Mesodermal cell (in vitro differentiated cells): Measurements from ENCODE around the gene TAF15.

Experiments used
- H3K27ac ChIP-seq: 2 replicates; pipeline ENCODE4 v1.7.0; 2013; ENCODE audit warnings: mild to moderate bottlenecking, low read depth, low read length, moderate library complexity; ENCODE audit not compliant: severe bottlenecking
- H3K36me3 ChIP-seq: 2 replicates; pipeline ENCODE4 v1.7.1; 2013; ENCODE audit warnings: mild to moderate bottlenecking, low read length, moderate library complexity; ENCODE audit not compliant: control insufficient read depth, insufficient read depth
- H3K4me1 ChIP-seq: one replicate; pipeline ENCODE4 v1.7.1; 2013; ENCODE audit warnings: mild to moderate bottlenecking, low read length; ENCODE audit not compliant: insufficient read depth, control insufficient read depth, poor library complexity, severe bottlenecking
- H3K4me3 ChIP-seq: 2 replicates; pipeline ENCODE4 v1.7.0; 2013; ENCODE audit warnings: low read length, control low read depth, mild to moderate bottlenecking; ENCODE audit not compliant: insufficient read depth, poor library complexity, severe bottlenecking; ENCODE audit errors: extremely low read depth
- H3K9me3 ChIP-seq: 2 replicates; pipeline ENCODE4 v1.7.1; 2013; ENCODE audit warnings: mild to moderate bottlenecking, low read length, moderate library complexity; ENCODE audit not compliant: control insufficient read depth
- WGBS, 2 experiments: methylation state at CpG; one replicate each; pipeline ENCODE4 v1.1.5; 2013; ENCODE audit warnings: missing lambda C conversion rate in 2 of 2; ENCODE audit not compliant: insufficient coverage in 2 of 2; 5-methylcytosine and 5-hydroxymethylcytosine counted together

TAF15 gene

DNA sequence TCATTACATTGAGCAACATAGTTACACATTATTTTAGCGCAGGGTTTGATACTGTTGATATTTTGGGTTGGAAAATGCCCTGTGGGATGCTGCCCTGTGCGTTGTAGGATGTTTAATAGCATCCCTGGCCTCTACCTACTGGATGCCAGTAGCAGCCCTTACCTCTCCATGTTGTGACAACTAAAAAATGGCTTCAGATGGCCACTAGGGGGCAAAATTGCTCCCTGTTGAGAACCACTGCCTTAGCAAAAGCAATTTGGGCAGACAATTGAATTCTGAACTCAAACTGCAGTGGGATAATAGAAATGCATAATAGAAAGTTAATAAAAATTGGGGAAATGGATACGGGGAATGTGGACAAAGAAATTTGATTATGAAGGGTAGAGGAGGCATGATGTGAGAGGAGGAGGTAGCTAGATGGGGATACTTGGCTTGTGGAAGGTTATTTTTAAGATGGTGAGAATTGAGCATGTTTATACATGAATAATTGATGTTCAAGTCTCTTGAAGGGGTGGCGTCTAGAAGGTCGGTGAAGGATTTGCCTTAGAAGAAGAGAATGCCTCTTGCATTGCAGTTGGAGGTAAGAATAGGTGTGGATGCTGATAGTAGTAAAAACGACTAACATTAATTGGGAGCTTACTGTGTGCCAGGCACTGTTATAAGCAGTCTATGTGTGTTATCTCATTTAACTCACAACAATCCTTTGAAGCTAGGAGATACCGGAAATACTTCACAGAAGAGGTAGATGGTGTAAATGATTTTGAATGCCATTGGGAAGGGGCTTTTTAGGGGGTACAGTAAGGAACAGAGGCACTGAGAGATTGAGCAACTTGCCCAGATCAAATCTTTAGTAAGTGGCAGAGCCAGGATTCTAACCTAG lies 40.4 kb downstream of the TAF15 start:
- 87 to 91% methylated on average over 3 to 4 of the region's 7 CpGs for WGBS, 2 experiments
- Histone ChIP-seq H3K4me1 (no peaks in the 10 kb centered on the region), H3K9me3 (no peaks in the 10 kb centered on the region), H3K36me3 (peaks cover 80% of the 10 kb centered on the region), H3K27ac (no peak overlapping the region), H3K4me3 (no peak overlapping the region)

- H3K27ac ChIP-seq: no peak overlapping the region
- H3K36me3 ChIP-seq: peaks cover 39% of the 10 kb centered on the region
- H3K9me3 ChIP-seq: no peaks in the 10 kb centered on the region
- H3K4me3 ChIP-seq: no peak overlapping the region
- H3K4me1 ChIP-seq: no peaks in the 10 kb centered on the region
- 96% methylated on average over 3 of the region's 5 CpGs for WGBS, 2 experiments
Measured at GRCh38 chr17:35855965-35856364, 46.7 kb downstream of the TAF15 start.

GRCh38 chr17:35856603-35857002 lies 47.3 kb downstream of the TAF15 start:
- Histone ChIP-seq H3K9me3 (no peaks in the 10 kb centered on the region), H3K27ac (no peak overlapping the region), H3K4me1 (no peaks in the 10 kb centered on the region), H3K4me3 (no peak overlapping the region), H3K36me3 (peaks cover 33% of the 10 kb centered on the region)
- WGBS, 2 experiments: 100% methylated on average over 1 to 2 of the region's 2 CpGs

- Histone ChIP-seq H3K4me3 (no peak overlapping the region), H3K4me1 (no peaks in the 10 kb centered on the region), H3K36me3 (no peaks in the 10 kb centered on the region), H3K9me3 (no peaks in the 10 kb centered on the region), H3K27ac (no peak overlapping the region)
- 85 to 100% methylated on average over 2 to 6 of the region's 7 CpGs for WGBS, 2 experiments
Measured at GRCh38 chr17:35864853-35865252, 55.6 kb downstream of the TAF15 start.

GRCh38 chr17:35865412-35866340 lies 56.4 kb downstream of the TAF15 start:
- no peak overlapping the region for H3K4me3 ChIP-seq
- 50 to 100% methylated on average over 1 of the region's 3 CpGs for WGBS, 2 experiments
- no peaks in the 10 kb centered on the region for H3K36me3 ChIP-seq

GRCh38 chr17:35866341-35866950 lies 57.2 kb downstream of the TAF15 start:
- WGBS, 2 experiments: 100% methylated on average over 1 of the region's 1 CpG; no CpG with 5 or more reads in 1 of the 2 experiments
- H3K27ac ChIP-seq: no peak overlapping the region
- H3K36me3 ChIP-seq: no peaks in the 10 kb centered on the region
- no peak overlapping the region for H3K4me3 ChIP-seq
- H3K9me3 ChIP-seq: no peaks in the 10 kb centered on the region
- H3K4me1 ChIP-seq: no peaks in the 10 kb centered on the region

More at GRCh38 chr17:35865412-35866340, 56.4 kb downstream of the TAF15 start:
- H3K9me3 ChIP-seq: no peaks in the 10 kb centered on the region
- H3K27ac ChIP-seq: no peak overlapping the region
- no peaks in the 10 kb centered on the region for H3K4me1 ChIP-seq

DNA sequence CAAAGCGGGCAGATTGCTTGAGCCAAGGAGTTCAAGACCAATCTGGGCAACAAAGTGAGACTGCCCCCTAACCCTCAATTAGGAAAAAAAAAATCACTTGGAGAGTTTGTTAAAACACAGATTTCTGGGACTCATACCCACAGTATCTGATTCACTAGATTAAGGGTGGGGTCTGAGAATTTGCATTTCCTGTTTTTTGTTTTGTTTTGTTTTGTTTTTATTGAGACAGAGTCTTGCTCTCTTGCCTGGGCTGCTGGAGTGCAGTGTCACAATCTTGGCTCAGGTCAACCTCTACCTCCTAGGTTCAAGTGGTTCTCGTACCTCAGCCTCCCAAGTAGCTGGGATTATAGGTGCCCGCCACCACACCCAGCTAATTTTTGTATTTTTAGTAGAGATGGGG lies 58.3 kb downstream of the TAF15 start:
- Histone ChIP-seq H3K9me3 (no peaks in the 10 kb centered on the region), H3K4me1 (no peaks in the 10 kb centered on the region), H3K27ac (no peak overlapping the region), H3K36me3 (no peaks in the 10 kb centered on the region), H3K4me3 (no peak overlapping the region)
- WGBS, 2 experiments: 86% methylated on average over 2 of the region's 3 CpGs; no CpG with 5 or more reads in 1 of the 2 experiments

GRCh38 chr17:35868737-35869136 lies 59.5 kb downstream of the TAF15 start, which contains the start of gene HEATR9:
TSS of gene HEATR9 (minus strand) at chr17:35868891. CDS start at chr17:35868742, 149 bp downstream.
- WGBS, 2 experiments: 86 to 100% methylated on average over 2 to 3 of the region's 3 CpGs
- Histone ChIP-seq H3K27ac (no peak within 1 kb of the TSS), H3K36me3 (no peaks in the 10 kb centered on the region), H3K4me3 (no peak within 1 kb of the TSS), H3K4me1 (no peaks in the 10 kb centered on the region), H3K9me3 (no peaks in the 10 kb centered on the region)

- Histone ChIP-seq H3K27ac (no peak overlapping the region), H3K4me1 (no peaks in the 10 kb centered on the region), H3K36me3 (no peaks in the 10 kb centered on the region), H3K4me3 (no peak overlapping the region), H3K9me3 (no peaks in the 10 kb centered on the region)
- WGBS, 2 experiments: 86 to 87% methylated on average over 4 to 6 of the region's 8 CpGs
Measured at GRCh38 chr17:35870906-35871819, 61.9 kb downstream of the TAF15 start.
